Stimulated activated naive CD8-positive, alpha-beta T cell treated with anti-CD3 and anti-CD28 coated beads, Interleukin-15, amount 100 ng/mL, for 72 hours (primary cell): ENCODE results near the gene PCGF1.

Experiments used
- ATAC-seq: fragments of 150-1000 bp; cut with Tn5 transposase; 2 replicates; pipeline ENCODE4 v1.10.0; 2021; ENCODE audit warnings: mild to moderate bottlenecking, moderate library complexity
- DNase-seq, 2 donors: peaks; one replicate each; pipeline ENCODE4 v3.0.0; 2021 to 2022
- H3K27ac Mint-ChIP-seq, 2 donors: one replicate each; pipeline ENCODE4 v1.8.0; 2022; ENCODE audit warnings: mild to moderate bottlenecking in 2 of 2, mixed read lengths in 2 of 2, moderate library complexity in 2 of 2
- H3K27me3 Mint-ChIP-seq: one replicate; pipeline ENCODE4 v1.8.0; 2022; ENCODE audit warnings: mixed read lengths
- H3K4me1 Mint-ChIP-seq: one replicate; pipeline ENCODE4 v1.8.0; 2022; ENCODE audit warnings: mild to moderate bottlenecking, mixed read lengths
- H3K4me3 Mint-ChIP-seq, 2 donors: one replicate each; pipeline ENCODE4 v1.8.0; 2022; ENCODE audit warnings: mild to moderate bottlenecking in 2 of 2, mixed read lengths in 2 of 2, moderate library complexity in 1 of 2
- H3K9me3 Mint-ChIP-seq, 2 donors: one replicate each; pipeline ENCODE4 v1.8.0; 2022; ENCODE audit warnings: mixed read lengths in 2 of 2

Gene PCGF1

GRCh38 chr2:74512744-74513604 is 5.5 kb upstream of the PCGF1 start:
- Mint-ChIP-seq H3K27me3 (peaks cover 88% of the 10 kb centered on the region), H3K4me3 (peak overlapping the region in 1 of 2 donors; percentile 58), H3K27ac (no peak overlapping the region)

GRCh38 chr2:74511104-74511989 is 3.9 kb upstream of the PCGF1 start:
- no peak overlapping the region for H3K27ac Mint-ChIP-seq

More at GRCh38 chr2:74512744-74513604, 5.5 kb upstream of the PCGF1 start:
- Mint-ChIP-seq H3K9me3 (no peaks in the 10 kb centered on the region), H3K4me1 (peaks cover 36% of the 10 kb centered on the region)
- DNase-seq (no peak), ATAC-seq (no peak)

GRCh38 chr2:74510272-74510671 is 2.8 kb upstream of the PCGF1 start:
- DNase-seq (no peak), ATAC-seq (no peak)
- H3K27ac Mint-ChIP-seq, result no peak overlapping the region
- H3K9me3 Mint-ChIP-seq, result no peaks in the 10 kb centered on the region
- no peak overlapping the region for H3K4me3 Mint-ChIP-seq
- peaks cover 61% of the 10 kb centered on the region for H3K27me3 Mint-ChIP-seq
- peaks cover 43% of the 10 kb centered on the region for H3K4me1 Mint-ChIP-seq

More at GRCh38 chr2:74511104-74511989, 3.9 kb upstream of the PCGF1 start:
- H3K9me3 Mint-ChIP-seq, result no peaks in the 10 kb centered on the region
- H3K4me3 Mint-ChIP-seq, result no peak overlapping the region
- peaks cover 41% of the 10 kb centered on the region for H3K4me1 Mint-ChIP-seq
- H3K27me3 Mint-ChIP-seq, result peaks cover 72% of the 10 kb centered on the region
- DNase-seq (no peak), ATAC-seq (no peak)

GRCh38 chr2:74507926-74508520 is 528 bp upstream of the PCGF1 start:
- ATAC-seq, result peak; percentile 44
- Mint-ChIP-seq H3K9me3 (no peaks in the 10 kb centered on the region), H3K4me3 (peak overlapping the region; percentile 94 to 97), H3K4me1 (peaks cover 58% of the 10 kb centered on the region), H3K27ac (peak overlapping the region; percentile 99 to 100), H3K27me3 (peaks cover 65% of the 10 kb centered on the region)
- DNase-seq, result peak; percentile 39 to 50

GRCh38 chr2:74505448-74506246 is 1.8 kb downstream of the PCGF1 start:
- ATAC-seq (no peak), DNase-seq (no peak)
- Mint-ChIP-seq H3K9me3 (no peaks in the 10 kb centered on the region), H3K4me3 (peak overlapping the region in 1 of 2 donors; percentile 10), H3K27ac (peak overlapping the region in 1 of 2 donors; percentile 51), H3K27me3 (peaks cover 65% of the 10 kb centered on the region), H3K4me1 (peaks cover 66% of the 10 kb centered on the region)

GRCh38 chr2:74504591-74504990 is 2.9 kb downstream of the PCGF1 start:
- Mint-ChIP-seq H3K4me1 (peaks cover 67% of the 10 kb centered on the region), H3K27ac (no peak overlapping the region), H3K4me3 (peak overlapping the region; percentile 47 to 87), H3K9me3 (no peaks in the 10 kb centered on the region), H3K27me3 (peaks cover 65% of the 10 kb centered on the region)
- ATAC-seq (no peak), DNase-seq (no peak)

GRCh38 chr2:74503506-74504475 is 3.7 kb downstream of the PCGF1 start:
- DNase-seq (no peak), ATAC-seq (no peak)
- Mint-ChIP-seq H3K4me3 (peak overlapping the region; percentile 80 to 87), H3K4me1 (peaks cover 75% of the 10 kb centered on the region), H3K9me3 (no peaks in the 10 kb centered on the region), H3K27me3 (peaks cover 71% of the 10 kb centered on the region), H3K27ac (peak overlapping the region in 1 of 2 donors; percentile 46)

GRCh38 chr2:74502720-74503505 is 4.6 kb downstream of the PCGF1 start:
- H3K4me1 Mint-ChIP-seq, result peaks cover 75% of the 10 kb centered on the region
- peak overlapping the region in 1 of 2 donors; percentile 64 for H3K27ac Mint-ChIP-seq
- peak overlapping the region; percentile 80 to 87 for H3K4me3 Mint-ChIP-seq
- ATAC-seq (peak; percentile 51), DNase-seq (peak; percentile 67 to 73)
- peaks cover 73% of the 10 kb centered on the region for H3K27me3 Mint-ChIP-seq
- H3K9me3 Mint-ChIP-seq, result no peaks in the 10 kb centered on the region

- DNase-seq (no peak), ATAC-seq (no peak)
- Mint-ChIP-seq H3K9me3 (no peaks in the 10 kb centered on the region), H3K27me3 (peaks cover 79% of the 10 kb centered on the region), H3K4me3 (peak overlapping the region; percentile 80 to 87), H3K4me1 (peaks cover 81% of the 10 kb centered on the region), H3K27ac (peak overlapping the region in 1 of 2 donors; percentile 64)
These were observed 5.3 kb downstream of the PCGF1 start for GRCh38 chr2:74502147-74502719.

GRCh38 chr2:74501335-74502071 is 6.0 kb downstream of the PCGF1 start:
- ATAC-seq (no peak), DNase-seq (no peak)
- H3K4me1 Mint-ChIP-seq, result peaks cover 73% of the 10 kb centered on the region
- no peak overlapping the region for H3K27ac Mint-ChIP-seq
- H3K9me3 Mint-ChIP-seq, result no peaks in the 10 kb centered on the region
- H3K27me3 Mint-ChIP-seq, result peaks cover 79% of the 10 kb centered on the region
- H3K4me3 Mint-ChIP-seq, result peak overlapping the region; percentile 80 to 87

GRCh38 chr2:74500578-74500946 is 6.9 kb downstream of the PCGF1 start:
- DNase-seq (no peak), ATAC-seq (no peak)
- Mint-ChIP-seq H3K27ac (no peak overlapping the region), H3K27me3 (peaks cover 79% of the 10 kb centered on the region), H3K4me3 (no peak overlapping the region), H3K4me1 (peaks cover 65% of the 10 kb centered on the region), H3K9me3 (no peaks in the 10 kb centered on the region)

- Mint-ChIP-seq H3K27me3 (peaks cover 77% of the 10 kb centered on the region), H3K27ac (no peak overlapping the region), H3K4me3 (peak overlapping the region; percentile 20 to 51), H3K4me1 (peaks cover 60% of the 10 kb centered on the region), H3K9me3 (no peaks in the 10 kb centered on the region)
- ATAC-seq (no peak), DNase-seq (no peak)
These were observed 7.4 kb downstream of the PCGF1 start for GRCh38 chr2:74499940-74500577.
